HG02588 (cell line): ENCODE measurements around the gene PPM1H.
"Not testable (repeated sequence)": the region's sequence is repeated elsewhere in the genome, so short reads cannot be mapped to it uniquely, and the experiment has no call there.

Experiments used
- ATAC-seq: cut with Tn5 transposase; IDR thresholded peaks from one replicate; pipeline ENCODE4 v1.9.1; 2021; ENCODE audit warnings: mild to moderate bottlenecking, moderate library complexity; ENCODE audit not compliant: unreplicated experiment

Gene PPM1H, protein sequence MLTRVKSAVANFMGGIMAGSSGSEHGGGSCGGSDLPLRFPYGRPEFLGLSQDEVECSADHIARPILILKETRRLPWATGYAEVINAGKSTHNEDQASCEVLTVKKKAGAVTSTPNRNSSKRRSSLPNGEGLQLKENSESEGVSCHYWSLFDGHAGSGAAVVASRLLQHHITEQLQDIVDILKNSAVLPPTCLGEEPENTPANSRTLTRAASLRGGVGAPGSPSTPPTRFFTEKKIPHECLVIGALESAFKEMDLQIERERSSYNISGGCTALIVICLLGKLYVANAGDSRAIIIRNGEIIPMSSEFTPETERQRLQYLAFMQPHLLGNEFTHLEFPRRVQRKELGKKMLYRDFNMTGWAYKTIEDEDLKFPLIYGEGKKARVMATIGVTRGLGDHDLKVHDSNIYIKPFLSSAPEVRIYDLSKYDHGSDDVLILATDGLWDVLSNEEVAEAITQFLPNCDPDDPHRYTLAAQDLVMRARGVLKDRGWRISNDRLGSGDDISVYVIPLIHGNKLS

DNA sequence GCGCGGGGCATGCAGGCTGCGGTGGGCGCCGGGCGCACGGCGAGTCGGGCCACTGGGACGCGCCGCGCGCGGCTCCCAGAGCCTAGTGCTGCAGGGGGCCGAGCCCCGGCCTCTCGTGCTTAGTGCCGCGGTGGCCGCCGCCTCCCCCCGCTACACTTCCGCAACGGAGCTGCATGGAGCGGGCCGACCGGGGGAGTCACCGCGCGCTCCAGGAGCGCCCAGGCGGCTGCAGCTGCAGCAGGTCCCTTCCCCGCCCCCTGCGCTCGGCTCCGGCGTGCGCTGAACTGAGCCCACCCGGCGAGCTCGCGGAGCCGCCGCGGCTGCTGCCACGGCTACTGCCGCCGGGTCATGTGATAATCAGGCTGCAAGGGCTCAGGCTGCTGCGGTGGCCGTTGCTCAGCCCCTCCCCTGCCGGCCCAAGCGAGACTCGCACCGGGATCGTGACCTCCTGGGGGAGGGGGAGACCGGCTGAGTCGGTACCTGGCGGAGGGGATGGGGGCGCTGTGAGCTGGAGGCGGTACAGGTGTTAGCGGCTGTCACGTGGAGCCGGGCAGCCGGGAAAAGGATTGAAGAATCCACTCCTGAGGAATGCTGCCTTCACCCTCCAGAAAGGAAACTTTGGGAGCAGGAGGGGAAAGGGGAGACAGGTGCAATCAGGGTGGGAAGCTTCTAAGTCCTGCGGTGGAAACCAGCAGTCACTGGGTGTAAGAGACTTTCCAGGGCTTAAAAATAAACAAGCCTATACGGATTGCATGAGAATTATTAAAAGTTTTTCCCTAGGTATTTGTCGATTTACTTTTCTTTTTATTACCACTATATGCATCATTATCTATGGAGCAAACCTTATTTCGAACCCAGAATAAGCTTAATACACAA is at the start of gene PPM1H:
TSS of gene PPM1H (minus strand) at position 352 of the 876 bp plus-strand sequence. CDS start 414 bp downstream, outside the sequence.
- ATAC-seq = peak; percentile 70

DNA sequence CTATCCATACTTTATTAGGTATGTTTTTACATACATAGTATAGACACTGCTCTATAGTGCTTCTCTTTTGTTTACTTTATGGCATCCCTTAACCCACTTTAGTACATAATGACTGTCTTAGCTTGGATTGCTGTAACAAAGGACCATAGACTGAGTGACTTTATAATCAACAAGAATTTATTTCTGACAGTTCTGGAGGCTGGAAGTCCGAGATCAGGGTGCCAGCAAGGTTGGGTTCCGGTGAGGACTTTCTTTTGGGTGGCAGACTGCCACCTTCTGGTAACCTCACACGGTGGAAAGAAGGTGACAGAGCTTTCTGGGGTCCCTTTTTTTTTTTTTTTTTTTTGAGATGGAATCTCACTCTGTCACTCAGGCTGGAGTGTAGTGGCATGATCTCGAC is 48.6 kb upstream of the PPM1H start:
- no peak for ATAC-seq

DNA sequence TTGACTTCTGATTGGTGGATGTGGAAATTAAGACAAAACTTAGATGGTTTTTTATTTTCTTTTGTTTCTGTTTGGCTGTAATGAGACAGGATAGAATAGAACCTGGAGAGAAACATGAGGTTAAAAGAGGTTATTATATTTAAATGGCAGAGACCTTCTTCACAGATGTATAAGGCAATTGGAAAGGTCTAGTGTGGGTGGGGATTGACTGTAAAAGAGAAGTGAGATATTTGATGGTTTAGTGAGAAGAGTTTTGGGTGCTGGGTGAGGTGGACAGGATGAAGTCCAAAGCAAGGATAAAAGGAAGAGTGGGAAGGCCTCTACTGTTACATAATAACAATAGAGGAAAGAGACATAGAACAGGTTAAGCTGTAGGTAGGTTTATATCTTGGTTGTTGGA is 43.8 kb upstream of the PPM1H start:
- ATAC-seq = no peak

DNA sequence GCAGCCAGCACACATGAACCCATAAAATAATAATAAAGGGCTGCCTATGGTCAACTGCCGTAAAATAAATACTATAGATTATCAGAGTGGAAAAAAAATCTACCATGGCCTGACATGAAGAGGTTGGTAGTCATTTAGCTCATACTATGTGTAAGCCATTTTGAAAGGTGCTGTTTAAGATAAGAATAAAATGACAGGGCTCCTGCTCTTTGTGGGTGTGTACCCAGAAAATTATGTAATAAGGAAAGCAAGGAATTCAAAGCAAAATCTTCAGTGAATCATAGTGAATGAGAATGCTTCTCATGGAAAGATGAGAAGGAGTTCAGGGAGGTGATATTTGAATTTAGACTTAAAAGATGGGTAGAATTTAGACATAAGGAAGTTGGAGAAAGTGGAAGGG is 42.9 kb upstream of the PPM1H start:
- no peak for ATAC-seq

DNA sequence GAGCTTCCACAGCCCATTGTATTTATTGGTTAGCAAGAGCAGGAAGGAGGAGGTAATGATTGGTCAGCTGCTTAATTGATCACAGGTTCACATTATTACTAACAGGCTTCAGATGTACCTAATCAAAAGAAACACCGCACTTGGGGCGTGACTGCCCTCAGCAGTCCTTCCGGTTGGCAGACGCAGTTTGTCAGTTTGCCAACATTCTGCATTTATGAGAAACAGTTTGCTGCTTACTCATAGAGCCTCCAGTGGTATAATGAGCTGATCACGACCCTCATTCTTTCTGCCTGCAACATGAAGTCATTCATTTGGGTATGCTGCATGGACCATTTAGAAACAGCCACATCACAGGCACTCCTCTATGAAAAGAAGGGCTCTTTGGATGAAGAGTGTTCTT is 42.5 kb upstream of the PPM1H start:
- no peak for ATAC-seq

DNA sequence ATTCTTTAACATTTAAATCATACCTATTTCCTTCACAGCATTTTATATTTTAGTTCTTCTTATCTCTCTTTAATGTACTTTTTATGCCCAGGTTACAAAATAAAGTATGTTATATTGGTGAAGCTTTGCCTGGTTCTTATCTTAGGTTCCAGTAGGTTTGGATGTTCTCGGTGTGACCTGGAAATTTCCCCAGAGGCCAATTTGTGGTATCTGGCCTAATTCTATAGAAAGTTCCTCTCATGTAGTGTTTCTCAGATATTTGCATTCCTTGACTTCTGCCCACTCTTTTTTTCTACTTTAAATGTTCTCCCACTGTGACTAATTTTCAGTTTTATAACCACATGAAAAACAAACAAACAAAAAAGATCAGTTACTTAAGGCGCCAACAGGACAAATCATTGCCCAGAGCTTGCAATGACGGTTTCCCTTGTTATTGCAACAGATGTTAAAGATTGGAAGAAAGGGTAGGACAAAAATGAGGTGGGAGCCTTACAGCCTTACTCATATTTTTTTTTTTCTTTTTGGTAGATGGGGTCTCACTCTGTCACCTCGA is 41.2 kb upstream of the PPM1H start:
- no peak for ATAC-seq

DNA sequence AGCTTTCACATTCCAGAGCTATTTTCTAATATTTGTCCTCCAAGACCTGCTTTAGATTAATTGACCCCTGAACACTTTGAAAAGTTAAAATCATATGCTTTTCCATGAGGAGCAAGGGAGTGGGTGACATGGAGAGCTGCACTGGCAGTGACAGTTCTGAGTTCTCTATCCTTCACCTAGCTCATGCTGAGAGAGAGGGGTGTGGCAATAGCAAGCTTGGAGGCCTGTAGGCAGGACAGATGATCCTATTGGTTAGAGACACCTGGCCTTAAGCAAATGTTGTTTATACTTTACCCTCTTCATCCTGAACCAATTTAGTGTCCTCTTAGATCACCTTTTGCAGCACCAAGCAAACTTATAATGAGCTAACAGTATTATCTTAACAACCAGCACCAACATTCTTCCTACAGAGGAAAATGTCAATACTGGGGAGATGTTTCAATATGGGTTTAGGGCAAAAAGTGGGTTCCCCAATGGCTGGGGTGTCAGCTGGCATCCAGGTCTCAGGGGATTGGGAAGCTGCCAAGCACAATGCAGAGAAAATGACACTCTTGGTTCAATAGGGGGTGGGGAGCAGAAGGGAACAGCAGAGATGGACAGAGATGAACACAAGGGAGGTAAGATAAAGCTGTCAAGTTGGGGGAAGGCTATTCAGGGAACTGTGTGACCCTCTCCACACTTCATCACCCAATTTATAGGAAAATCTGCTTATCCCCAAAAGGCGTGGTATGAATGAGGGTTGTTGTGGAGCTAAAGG is 37.0 kb upstream of the PPM1H start:
- ATAC-seq = no peak

DNA sequence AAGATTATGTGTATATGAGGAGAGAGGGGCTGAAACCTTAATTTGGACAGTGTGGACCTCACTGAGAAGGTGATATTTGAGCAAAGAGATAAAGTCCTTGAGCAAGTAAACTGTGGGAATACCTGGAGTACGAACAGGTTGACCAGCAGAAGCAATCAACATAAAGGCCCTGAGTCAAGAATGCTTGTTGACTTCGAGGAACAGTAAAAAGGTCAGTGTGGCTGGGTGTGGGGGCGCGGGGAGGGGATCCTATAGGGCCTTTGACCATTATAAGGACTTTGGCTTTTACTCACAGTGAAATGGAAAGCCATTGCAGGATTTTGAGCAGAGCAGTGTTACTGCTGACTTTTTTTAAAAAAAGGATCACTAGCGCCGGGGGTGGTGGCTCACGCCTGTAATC is 34.7 kb upstream of the PPM1H start:
- ATAC-seq = no peak

DNA sequence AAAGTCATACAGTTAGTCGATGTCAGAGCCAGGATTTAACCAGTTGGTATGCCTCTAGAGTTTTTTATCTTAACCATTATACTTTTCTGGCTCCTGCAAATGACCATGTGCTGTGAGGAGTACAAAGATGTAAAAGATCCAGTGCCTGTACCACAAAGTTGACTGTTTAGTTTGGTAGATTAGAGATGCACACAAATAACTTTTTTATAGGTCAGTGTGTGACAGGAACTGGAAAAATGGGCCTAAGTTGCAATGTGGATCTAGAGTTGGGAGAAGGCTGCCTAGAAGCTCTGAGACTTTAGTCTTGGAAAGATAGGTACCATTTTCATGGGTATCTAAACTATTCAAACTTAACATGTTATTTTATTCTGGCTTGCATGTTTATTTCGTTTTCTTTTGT is 32.8 kb upstream of the PPM1H start:
- no peak for ATAC-seq

DNA sequence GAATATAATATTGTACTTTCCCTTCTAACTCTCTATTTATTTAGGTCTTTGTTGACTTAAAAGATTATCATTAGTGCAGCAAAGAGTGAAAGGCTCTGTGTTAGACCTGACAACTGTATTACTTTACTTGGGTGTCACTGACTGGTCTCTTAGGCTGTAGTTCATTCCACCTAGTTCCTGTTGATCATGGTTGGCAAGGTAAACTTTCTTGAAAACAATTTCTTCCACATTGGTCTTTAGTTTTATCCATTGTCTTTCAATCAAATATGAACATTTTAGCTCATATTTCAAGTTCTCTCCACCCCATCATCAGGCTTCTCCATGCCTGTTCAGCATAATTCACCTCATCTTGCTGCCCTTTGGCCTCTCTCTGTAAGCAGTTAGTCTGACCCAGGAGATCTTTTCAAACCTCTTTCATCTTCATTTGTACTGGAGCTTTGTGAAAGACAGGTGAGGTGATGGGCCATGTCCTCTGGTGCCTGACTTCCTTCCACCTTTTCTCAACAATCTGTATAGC is 32.1 kb upstream of the PPM1H start:
- no peak for ATAC-seq

DNA sequence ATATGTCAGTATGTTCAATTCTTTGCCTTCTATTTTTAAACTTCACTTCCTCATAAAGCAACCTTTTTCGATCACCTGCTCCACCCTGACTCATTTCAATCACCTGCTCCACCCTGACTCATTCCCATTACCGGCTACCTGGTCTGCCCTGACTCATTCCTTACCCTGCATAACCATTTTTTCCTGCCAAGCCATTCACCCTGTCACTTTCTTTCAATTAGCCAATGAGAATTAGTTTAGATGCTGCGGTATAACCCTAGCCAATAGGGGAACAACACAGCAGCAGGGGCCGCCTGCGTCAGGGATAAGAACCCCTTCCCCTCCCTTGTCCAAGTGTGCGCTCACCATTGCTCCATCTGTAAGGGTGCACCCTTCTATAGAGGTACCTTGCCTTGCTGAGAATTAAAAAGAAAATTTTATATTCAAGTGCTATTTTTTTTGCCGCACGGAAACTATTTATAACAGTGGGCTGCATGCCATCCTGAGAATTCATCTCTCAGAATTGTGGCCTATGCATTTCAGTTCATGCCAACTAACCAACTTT is 31.6 kb upstream of the PPM1H start:
- ATAC-seq = not testable (repeated sequence)

DNA sequence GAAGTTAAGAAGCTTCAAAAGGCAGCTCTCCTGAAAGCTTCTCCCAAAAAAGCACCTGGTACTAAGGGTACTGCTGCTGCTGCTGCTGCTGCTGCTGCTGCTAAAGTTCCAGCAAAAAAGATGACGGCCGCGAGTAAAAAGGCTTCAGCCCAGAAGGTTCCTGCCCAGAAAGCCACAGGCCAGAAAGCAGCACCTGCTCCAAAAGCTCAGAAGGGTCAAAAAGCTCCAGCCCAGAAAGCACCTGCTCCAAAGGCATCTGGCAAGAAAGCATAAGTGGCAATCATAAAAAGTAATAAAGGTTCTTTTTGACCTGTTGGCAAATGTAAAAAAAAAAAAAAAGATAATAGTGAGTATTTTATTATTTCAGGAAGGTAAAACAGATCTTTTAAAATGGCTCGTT is 30.8 kb upstream of the PPM1H start:
- not testable (repeated sequence) for ATAC-seq

DNA sequence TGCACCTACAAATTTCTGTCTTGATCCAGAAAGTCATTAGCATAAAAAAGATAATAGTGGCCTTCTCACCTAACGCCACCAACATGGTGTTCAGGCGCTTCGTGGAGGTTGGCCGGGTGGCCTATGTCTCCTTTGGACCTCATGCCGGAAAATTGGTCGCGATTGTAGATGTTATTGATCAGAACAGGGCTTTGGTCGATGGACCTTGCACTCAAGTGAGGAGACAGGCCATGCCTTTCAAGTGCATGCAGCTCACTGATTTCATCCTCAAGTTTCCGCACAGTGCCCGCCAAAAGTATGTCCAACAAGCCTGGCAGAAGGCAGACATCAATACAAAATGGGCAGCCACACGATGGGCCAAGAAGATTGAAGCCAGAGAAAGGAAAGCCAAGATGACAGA is 30.3 kb upstream of the PPM1H start:
- ATAC-seq = not testable (repeated sequence)

DNA sequence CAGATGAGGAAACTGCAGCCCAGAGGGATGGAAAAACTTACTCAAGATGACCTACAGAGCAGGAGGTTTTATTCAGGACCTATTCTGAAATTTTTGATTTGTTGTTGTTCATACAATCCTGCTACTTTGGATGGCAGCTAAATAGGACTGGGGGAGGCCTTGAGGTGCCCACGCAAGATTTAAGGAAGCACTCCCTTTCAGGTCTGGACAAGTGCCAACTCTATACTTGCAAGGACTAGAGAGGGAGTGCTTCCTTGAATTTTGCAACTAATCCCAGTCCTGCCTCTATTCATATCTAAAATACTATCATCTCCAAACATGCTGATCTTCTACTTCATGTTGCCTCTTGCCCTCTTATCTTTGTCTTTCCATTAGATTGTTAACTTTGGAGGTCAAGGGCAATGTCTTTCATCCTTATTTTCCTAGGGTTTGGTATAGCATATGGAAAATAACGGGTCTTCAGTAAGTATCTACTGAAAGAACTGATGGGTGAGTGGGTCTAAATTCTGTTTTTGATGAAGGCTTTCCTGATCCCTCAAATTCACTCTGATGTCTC is 28.6 kb upstream of the PPM1H start:
- no peak for ATAC-seq

DNA sequence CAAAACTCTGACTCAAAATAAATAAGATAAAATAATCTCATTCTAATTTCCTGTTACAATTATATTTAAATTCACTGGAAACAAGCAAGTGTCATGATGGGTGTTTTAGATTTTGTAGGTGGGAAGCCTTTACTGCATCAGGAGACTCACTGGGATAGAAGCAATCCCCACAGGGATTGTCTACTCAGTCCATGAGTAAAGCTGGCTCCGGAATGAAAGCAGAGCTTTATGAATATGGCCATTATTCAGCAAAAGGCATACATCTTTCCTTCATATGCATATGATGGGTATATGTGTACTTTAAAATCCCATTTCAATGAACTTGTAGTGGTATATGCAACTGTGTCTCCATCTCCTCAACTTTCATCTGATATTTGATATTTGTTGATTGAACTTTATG is 25.4 kb upstream of the PPM1H start:
- no peak for ATAC-seq

DNA sequence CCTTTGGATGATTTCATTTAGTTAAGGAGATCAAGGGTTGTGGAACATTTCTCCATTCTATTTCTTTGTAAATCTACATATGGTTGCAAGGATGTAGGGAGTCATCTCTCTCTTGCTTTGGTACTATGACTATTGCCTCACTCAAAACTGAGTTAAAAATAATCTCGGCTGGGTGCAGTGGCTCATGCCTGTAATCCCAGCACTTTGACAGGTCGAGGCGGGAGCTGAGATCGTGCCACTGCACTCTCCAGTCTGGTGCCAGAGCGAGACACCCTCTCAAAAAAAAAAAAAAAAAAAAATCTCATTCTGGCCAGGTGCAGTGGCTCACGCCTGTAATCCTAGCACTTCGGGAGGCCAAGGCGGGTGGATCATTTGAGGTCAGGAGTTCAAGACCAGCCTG is 24.8 kb upstream of the PPM1H start:
- no peak for ATAC-seq

DNA sequence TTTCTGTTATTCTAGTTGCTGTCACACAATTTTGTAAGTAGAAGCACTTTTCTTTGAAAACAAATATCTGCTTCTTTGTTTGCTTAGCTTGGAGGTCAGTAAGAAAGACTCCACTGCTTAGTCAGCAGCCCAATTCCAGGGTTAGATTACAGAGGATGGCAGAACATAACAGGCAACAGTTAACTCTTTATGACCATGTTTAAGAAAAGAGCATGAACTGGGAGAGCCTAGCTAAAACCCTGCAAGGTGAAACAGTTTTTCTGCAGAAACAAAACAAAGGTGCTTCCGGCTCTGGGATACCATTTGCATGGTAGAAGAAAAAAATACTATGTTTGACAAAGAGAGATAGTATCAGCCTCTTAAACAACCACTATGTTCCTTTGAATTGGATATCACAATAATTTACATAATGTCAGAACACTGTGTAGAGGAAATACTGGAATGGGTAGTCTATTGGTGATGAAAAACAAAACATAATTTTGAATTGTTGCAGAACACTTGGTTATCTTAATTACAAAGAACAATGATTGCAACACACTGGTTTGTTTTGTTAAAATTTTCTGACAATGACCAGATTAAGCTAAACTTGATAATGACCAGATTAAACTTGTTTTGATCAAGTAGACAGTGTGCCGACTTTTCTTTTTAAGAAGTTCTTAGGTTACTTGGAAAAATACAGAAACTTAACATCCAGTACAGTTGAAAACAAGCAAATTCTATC is 22.4 kb upstream of the PPM1H start:
- no peak for ATAC-seq

DNA sequence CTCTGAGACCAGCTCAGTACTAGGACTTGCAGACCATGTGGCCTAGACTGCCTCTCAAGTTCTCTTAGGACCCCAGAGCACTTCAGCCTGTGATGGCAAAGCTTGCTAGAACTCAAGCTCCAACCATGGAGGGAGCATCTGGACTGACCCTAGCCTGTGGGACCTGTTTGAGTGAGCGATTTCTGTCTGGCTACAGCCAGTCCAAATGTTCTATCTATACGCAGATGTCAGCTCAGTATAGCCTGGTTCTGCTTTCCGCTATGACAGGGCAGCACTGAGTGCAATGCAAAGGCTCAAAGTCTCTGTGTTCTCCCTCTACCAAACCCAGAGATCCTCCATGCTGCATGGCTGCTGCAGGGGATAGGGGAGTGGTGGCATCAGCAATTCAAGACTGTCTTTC is 20.7 kb upstream of the PPM1H start:
- no peak for ATAC-seq

DNA sequence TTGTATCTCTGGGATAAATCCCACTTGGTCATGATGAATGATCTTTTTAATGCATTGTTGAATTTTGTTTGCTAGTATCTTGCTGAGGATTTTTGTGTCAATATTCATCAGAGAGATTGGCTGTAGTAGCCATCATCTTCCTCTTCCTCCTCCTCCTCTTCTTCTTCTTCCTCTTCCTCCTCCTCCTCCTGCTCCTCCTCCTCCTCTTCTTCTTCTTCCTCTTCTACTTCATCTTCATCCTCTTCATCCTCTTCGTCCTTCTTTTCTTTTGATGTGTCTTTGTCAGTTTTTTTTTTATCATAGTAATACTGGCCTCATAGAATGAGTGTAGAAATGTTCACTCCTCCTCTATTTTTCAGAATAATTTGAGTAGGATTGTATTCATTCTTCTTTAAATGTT is 15.4 kb upstream of the PPM1H start:
- ATAC-seq = no peak
